Smooth muscle cell of the pulmonary artery (primary cell): ENCODE results near the gene YKT6. TPM values are rescaled to one million over a fixed set of nuclear protein-coding genes. Genes with fewer than 3 reads are reported as not detected.

ENCODE experiments used
- total RNA-seq: library from RNA; depleted of rRNA; stranded (reverse); fragments of >200 nt; gene quantifications from 2 replicates; pipeline ENCODE4 v1.2.3, GENCODE V29; 2014

Gene YKT6
- total RNA-seq: 99.3 and 123 TPM in 2 replicates

DNA sequence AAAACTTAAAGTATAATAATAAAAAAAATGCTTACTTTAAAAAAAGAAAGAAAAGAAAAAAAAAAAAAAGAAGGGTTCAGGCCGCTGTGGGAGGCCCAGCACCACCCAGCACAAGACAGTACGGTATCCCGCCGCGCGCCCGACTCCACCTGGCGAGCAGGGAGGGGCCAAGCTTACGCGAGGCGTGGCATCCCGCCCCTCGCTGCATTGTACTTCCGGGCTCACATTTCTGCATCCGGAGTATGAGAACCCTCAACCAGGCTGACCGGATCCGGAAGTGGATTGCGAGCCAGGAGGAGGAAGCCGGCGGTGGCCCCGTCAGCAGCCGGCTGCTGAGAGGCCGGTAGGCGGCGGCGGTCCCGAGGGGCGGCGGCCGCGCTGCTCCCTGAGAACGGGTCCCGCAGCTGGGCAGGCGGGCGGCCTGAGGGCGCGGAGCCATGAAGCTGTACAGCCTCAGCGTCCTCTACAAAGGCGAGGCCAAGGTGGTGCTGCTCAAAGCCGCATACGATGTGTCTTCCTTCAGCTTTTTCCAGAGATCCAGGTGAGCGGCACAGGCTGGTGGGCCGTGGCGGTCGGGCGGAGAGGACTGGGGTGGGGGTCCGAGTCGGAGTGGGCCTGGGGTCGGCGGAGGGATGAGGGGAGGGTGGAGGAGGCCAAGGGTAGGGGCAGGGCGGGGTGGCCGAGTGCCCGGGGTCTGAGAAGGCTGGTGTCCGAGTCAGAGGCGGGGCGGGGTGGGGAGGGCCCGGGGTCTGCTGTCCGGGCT, at the start of gene YKT6:
Gene YKT6 (plus strand): TSS at position 280 of the 763 bp plus-strand sequence. CDS start 158 bp downstream, at position 438.

DNA sequence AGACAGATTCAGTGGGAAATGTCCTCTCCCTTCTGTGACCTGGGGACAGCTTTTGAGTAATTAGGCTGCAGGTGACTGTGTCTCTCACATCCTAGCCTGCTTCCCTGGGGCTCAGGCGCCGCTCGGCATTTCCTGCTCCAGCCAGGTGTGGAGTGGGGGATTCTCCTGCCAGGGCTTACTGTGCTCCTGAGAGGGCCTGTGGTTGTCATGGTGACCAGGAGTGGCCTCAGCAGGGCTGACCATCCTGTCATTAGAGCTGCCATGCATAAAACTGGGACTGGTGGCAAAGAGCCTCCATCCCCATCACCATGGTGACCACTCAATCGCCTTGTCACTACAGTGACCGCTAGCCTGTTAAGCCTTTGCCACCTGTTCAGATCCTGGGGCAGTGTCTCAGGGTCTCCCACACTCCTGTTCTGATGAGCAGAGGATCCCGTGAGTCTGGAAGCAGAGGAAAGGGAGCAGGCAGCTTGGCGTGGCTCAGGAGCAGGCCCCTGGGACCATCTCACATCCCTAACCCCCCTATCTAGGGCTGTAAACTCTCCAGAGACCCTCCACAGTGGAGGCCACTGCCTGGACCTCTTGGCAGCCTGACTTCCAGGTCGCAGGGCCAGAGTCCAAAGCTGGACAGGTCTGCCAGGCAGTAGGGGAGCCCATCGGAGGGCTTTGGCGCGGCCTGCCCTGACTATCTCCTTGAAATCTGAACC, 11.3 kb upstream of the YKT6 start, which contains the start of gene GCK:
Gene GCK (minus strand): TSS at position 154 of the 707 bp plus-strand sequence. CDS start 486 bp downstream, outside the sequence.

Other genes starting within 250 kb of the YKT6 start
- gene SPDYE1, start 203.1 kb upstream of the YKT6 start, total RNA-seq: not detected in 2 replicates
- 138 and 153 TPM in 2 replicates for gene DBNL, start 156.3 kb upstream of the YKT6 start, total RNA-seq
- 0.52 and 3.3 TPM in 2 replicates for gene PGAM2, start 135.4 kb upstream of the YKT6 start, total RNA-seq
- 16.6 and 18.7 TPM in 2 replicates for gene POLM, start 118.4 kb upstream of the YKT6 start, total RNA-seq
- 241 and 333 TPM in 2 replicates for gene AEBP1, start 96.6 kb upstream of the YKT6 start, total RNA-seq
- 91.0 and 92.2 TPM in 2 replicates for gene POLD2, start 77.4 kb upstream of the YKT6 start, total RNA-seq
- gene MYL7, start 59.6 kb upstream of the YKT6 start, total RNA-seq: not detected in 2 replicates
- gene GCK, start 11.5 kb upstream of the YKT6 start, total RNA-seq: 1.0 and 1.4 TPM in 2 replicates
- gene CAMK2B, start 124.6 kb downstream of the YKT6 start, total RNA-seq: 0.26 and 0.63 TPM in 2 replicates